ENCODE data around the gene ENAM.
"Not testable (repeated sequence)": the region's sequence is repeated elsewhere in the genome, so short reads cannot be mapped to it uniquely, and the experiment has no call there.

ENAM gene

DNA sequence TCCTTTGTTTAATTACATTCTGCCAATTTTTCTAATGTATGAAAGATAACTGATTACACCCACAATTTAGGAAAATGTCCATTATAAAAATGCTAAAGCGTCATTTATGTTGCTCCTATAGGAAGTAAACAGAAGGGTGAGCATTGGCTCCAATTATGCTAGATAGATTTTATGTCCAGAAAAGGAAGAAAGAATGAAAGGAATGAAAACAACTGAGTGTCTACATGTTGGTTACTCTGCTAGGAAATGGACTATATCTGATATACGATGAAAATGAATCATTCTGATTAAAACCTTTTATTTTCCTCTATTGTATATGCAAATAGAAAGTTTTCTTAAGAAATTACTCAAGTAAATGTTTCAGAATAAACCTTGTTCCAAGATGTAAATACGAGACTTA is 1.6 kb downstream of the ENAM start:
- Histone ChIP-seq H3K4me1 (ENCODE audit: control insufficient read depth, insufficient read depth, low read length) (no peaks in the 10 kb centered on the region), H3K27me3 (ENCODE audit: control insufficient read depth, insufficient read depth, low read length) (no peaks in the 10 kb centered on the region), H3K27ac (ENCODE audit: low read depth, low read length) (no peak overlapping the region), H3K9ac (ENCODE audit: low read length) (no peak overlapping the region), H3K36me3 (ENCODE audit: control insufficient read depth, insufficient read depth, low read length) (no peaks in the 10 kb centered on the region), H3K9me3 (ENCODE audit: control insufficient read depth, insufficient read depth, low read depth, low read length) (no peaks in the 10 kb centered on the region), H3K4me3 (ENCODE audit: low read depth, low read length) (no peak overlapping the region)

DNA sequence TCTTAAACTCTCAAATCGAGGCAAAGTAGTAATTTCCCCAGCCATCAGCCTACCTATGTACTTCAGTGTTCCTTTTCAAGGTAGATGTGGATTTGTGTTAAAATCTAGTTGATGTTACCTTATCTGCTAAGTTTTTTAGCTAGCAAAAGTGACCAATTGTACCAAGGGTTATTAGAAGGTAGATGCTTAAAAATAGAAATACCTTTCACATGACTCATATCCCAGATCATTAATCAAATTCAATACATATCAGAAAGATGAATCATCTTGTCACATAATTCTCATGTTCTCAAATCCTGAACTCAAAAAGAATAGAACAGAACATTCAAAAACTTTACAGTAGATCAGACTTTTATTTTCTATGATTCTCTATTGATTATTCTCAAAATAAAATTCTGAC is 3.5 kb downstream of the ENAM start:
- Histone ChIP-seq H3K4me1 (ENCODE audit: control insufficient read depth, insufficient read depth, low read length) (no peaks in the 10 kb centered on the region), H3K27ac (ENCODE audit: low read depth, low read length) (no peak overlapping the region), H3K36me3 (ENCODE audit: control insufficient read depth, insufficient read depth, low read length) (no peaks in the 10 kb centered on the region), H3K27me3 (ENCODE audit: control insufficient read depth, insufficient read depth, low read length) (no peaks in the 10 kb centered on the region), H3K9me3 (ENCODE audit: control insufficient read depth, insufficient read depth, low read depth, low read length) (no peaks in the 10 kb centered on the region), H3K4me3 (ENCODE audit: low read depth, low read length) (no peak overlapping the region), H3K9ac (ENCODE audit: low read length) (no peak overlapping the region)

DNA sequence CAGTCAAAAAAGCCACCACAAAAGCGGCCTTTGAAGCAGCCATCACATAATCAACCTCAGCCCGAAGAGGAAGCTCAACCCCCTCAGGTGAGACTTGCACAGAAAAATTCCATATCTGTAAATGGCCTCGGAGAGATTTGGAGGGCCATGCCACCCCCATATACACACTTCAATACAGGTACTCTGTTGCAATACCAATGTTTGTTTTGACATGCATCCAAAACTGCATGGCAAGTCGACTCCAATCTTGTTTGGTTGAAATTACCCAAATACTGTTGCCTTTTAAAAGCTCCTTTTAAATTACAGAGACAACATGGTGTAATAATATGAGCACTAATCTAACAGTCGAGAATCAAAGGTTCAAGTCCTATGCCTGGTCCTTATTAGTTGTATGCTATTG is 5.9 kb downstream of the ENAM start:
- Histone ChIP-seq H3K9ac (ENCODE audit: low read length) (no peak overlapping the region), H3K4me1 (ENCODE audit: control insufficient read depth, insufficient read depth, low read length) (no peaks in the 10 kb centered on the region), H3K27me3 (ENCODE audit: control insufficient read depth, insufficient read depth, low read length) (no peaks in the 10 kb centered on the region), H3K27ac (ENCODE audit: low read depth, low read length) (no peak overlapping the region), H3K4me3 (ENCODE audit: low read depth, low read length) (no peak overlapping the region), H3K9me3 (ENCODE audit: control insufficient read depth, insufficient read depth, low read depth, low read length) (no peaks in the 10 kb centered on the region), H3K36me3 (ENCODE audit: control insufficient read depth, insufficient read depth, low read length) (no peaks in the 10 kb centered on the region)

DNA sequence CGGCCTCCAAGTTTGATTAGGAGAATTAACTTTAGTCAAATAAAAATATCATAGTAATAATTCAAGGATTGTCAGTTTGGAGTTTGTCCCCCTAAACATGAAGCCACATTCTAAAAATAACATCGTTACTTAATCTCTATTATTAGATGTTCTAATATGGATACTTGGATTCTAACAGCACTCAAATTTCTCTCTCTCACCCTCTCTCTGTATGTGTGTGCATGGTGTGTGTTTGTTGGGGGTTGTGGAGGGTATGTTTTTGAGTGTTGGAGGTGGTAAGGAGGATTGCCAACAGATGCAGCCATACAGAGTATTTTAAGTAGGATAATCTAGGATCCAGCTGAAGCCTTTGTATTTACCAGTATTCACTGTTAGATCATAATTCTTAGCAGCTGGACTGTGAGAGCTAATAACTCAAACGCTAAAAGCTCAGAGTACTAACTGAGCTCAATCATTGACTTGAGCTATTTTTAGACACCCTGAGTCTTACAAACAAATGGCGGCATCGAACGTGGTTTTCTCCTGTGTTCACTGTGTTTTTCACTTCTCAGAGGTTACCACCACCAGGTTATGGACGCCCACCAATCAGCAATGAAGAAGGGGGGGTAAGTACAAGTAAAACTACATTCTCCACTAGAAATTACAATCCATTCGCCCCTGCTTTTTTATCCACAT is 8.8 kb downstream of the ENAM start:
- Histone ChIP-seq H3K36me3 (ENCODE audit: control insufficient read depth, insufficient read depth, low read length) (no peaks in the 10 kb centered on the region), H3K9me3 (ENCODE audit: control insufficient read depth, insufficient read depth, low read depth, low read length) (no peaks in the 10 kb centered on the region), H3K27me3 (ENCODE audit: control insufficient read depth, insufficient read depth, low read length) (no peaks in the 10 kb centered on the region), H3K9ac (ENCODE audit: low read length) (no peak overlapping the region), H3K4me1 (ENCODE audit: control insufficient read depth, insufficient read depth, low read length) (no peaks in the 10 kb centered on the region), H3K27ac (ENCODE audit: low read depth, low read length) (no peak overlapping the region), H3K4me3 (ENCODE audit: low read depth, low read length) (no peak overlapping the region)

DNA sequence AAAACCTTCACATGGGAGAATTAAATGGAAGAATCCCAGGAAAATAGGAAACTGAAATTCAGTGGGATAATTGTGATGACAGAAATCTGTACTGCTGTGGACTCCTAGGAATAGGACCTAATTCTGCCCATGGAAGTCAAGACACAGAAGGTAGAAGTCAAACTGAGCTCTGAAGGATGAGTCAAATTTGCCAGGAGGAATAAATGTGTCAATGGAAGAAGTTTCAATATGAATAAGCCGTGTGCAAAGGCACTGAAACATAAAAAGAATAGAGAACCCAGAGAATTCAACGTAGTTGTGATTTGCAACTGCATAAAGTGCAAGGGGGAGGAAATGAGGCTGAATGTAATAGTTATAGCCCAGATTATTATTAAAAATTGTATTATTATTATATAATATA is 11.6 kb downstream of the ENAM start:
- H3K4me3 ChIP-seq (ENCODE audit: low read depth, low read length), result no peak overlapping the region
- no peak overlapping the region for H3K9ac ChIP-seq (ENCODE audit: low read length)
- H3K9me3 ChIP-seq (ENCODE audit: control insufficient read depth, insufficient read depth, low read depth, low read length), result no peaks in the 10 kb centered on the region
- no peaks in the 10 kb centered on the region for H3K4me1 ChIP-seq (ENCODE audit: control insufficient read depth, insufficient read depth, low read length)
- no peaks in the 10 kb centered on the region for H3K36me3 ChIP-seq (ENCODE audit: control insufficient read depth, insufficient read depth, low read length)
- H3K27ac ChIP-seq (ENCODE audit: low read depth, low read length), result no peak overlapping the region
- H3K27me3 ChIP-seq (ENCODE audit: control insufficient read depth, insufficient read depth, low read length), result no peaks in the 10 kb centered on the region

DNA sequence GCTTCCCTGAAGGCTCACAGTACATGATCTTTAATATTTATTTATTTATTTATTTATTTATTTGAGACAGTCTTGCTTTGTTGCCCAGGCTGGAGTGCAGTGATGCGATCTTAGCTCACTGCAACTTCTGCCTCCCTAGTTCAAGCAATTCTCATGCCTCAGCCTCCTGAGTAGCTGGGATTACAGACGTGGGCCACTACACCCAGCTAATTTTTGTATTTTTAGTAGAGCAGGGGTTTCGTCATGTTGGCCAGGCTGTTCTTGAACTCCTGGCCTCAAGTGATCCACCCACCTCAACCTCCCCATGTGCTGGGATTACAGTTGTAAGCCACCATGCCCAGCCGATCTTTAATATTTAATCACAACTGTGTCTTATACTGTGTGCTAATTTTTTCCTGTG is 22.2 kb downstream of the ENAM start:
- not testable (repeated sequence) for H3K27ac ChIP-seq (ENCODE audit: low read depth, low read length); H3K27me3 ChIP-seq (ENCODE audit: control insufficient read depth, insufficient read depth, low read length); H3K9me3 ChIP-seq (ENCODE audit: control insufficient read depth, insufficient read depth, low read depth, low read length); H3K4me1 ChIP-seq (ENCODE audit: control insufficient read depth, insufficient read depth, low read length); H3K4me3 ChIP-seq (ENCODE audit: low read depth, low read length); H3K36me3 ChIP-seq (ENCODE audit: control insufficient read depth, insufficient read depth, low read length); H3K9ac ChIP-seq (ENCODE audit: low read length)

DNA sequence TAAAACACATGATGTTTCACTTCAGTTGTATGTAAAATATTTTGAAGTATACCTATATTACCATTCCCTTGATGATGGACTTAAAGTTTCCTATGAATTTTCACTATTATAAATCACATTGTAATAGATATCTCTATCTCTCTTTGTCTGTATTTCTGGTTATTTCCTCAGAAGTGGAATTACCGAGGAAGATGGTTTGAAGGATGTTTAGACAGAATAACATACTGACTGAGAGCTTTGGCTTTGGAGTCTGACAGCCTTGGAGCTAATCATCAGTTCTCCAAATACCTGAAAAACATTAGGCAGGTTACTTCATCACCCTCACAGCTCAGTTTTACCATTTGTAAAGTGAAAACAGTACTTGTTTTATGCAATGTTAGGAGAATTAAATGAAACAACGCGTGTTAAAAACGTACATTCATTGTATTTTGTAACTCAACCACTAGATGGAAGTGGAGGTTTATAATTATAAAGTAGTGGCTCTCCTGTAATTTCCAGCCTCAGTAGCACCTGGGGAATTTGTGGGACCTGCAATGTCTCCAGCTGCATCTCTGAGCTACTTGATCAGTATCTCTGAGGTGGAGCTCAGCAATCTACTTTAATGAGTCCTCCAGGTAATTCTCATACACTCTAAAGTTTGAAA is 23.4 kb downstream of the ENAM start:
- Histone ChIP-seq H3K4me1 (ENCODE audit: control insufficient read depth, insufficient read depth, low read length) (no peaks in the 10 kb centered on the region), H3K27me3 (ENCODE audit: control insufficient read depth, insufficient read depth, low read length) (no peaks in the 10 kb centered on the region), H3K9me3 (ENCODE audit: control insufficient read depth, insufficient read depth, low read depth, low read length) (no peaks in the 10 kb centered on the region), H3K9ac (ENCODE audit: low read length) (no peak overlapping the region), H3K4me3 (ENCODE audit: low read depth, low read length) (no peak overlapping the region), H3K36me3 (ENCODE audit: control insufficient read depth, insufficient read depth, low read length) (no peaks in the 10 kb centered on the region), H3K27ac (ENCODE audit: low read depth, low read length) (no peak overlapping the region)

DNA sequence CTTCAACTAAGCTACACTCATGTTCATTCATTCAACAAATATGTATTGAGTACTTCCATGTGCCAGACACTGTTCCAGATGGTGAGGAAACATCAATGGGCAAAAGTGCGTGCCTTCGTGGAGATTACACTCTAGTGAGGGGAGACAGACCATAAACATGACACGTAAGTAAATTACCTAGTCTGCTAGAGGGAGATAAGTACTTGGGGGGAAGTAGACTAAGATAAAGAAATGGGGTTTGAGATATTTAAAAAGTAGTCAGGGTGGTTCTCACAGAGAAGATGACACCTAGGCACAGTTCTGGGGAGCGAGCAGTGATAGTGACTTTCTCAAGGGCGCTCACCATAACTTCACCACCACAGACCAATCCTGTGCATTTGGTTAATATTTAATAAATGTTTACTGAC is 26.1 kb downstream of the ENAM start:
- no peaks in the 10 kb centered on the region for H3K36me3 ChIP-seq (ENCODE audit: control insufficient read depth, insufficient read depth, low read length)
- H3K4me3 ChIP-seq (ENCODE audit: low read depth, low read length), result no peak overlapping the region
- H3K4me1 ChIP-seq (ENCODE audit: control insufficient read depth, insufficient read depth, low read length), result no peaks in the 10 kb centered on the region
- H3K9ac ChIP-seq (ENCODE audit: low read length), result no peak overlapping the region
- no peak overlapping the region for H3K27ac ChIP-seq (ENCODE audit: low read depth, low read length)
- H3K9me3 ChIP-seq (ENCODE audit: control insufficient read depth, insufficient read depth, low read depth, low read length), result no peaks in the 10 kb centered on the region
- H3K27me3 ChIP-seq (ENCODE audit: control insufficient read depth, insufficient read depth, low read length), result no peaks in the 10 kb centered on the region

DNA sequence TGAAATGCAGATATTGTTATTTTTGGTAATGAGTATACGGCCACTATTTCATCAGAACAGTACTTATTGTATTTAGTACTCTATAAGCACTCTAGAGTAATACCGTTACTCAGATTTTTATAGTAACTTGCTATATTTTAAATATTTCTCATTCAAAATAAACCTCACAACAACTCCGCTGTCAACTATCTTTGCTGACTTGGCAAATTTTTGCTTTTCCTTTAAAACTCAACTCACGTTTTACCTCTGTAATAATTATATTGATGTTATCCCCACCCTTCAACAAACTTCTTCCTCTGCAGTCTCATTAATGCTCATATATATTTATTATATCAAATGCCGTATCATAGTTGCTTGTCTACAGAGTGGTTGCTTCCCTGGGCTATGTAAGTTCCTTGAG is 28.8 kb downstream of the ENAM start:
- Histone ChIP-seq H3K4me1 (ENCODE audit: control insufficient read depth, insufficient read depth, low read length) (no peaks in the 10 kb centered on the region), H3K9me3 (ENCODE audit: control insufficient read depth, insufficient read depth, low read depth, low read length) (no peaks in the 10 kb centered on the region), H3K4me3 (ENCODE audit: low read depth, low read length) (no peak overlapping the region), H3K27me3 (ENCODE audit: control insufficient read depth, insufficient read depth, low read length) (no peaks in the 10 kb centered on the region), H3K9ac (ENCODE audit: low read length) (no peak overlapping the region), H3K36me3 (ENCODE audit: control insufficient read depth, insufficient read depth, low read length) (no peaks in the 10 kb centered on the region), H3K27ac (ENCODE audit: low read depth, low read length) (no peak overlapping the region)

DNA sequence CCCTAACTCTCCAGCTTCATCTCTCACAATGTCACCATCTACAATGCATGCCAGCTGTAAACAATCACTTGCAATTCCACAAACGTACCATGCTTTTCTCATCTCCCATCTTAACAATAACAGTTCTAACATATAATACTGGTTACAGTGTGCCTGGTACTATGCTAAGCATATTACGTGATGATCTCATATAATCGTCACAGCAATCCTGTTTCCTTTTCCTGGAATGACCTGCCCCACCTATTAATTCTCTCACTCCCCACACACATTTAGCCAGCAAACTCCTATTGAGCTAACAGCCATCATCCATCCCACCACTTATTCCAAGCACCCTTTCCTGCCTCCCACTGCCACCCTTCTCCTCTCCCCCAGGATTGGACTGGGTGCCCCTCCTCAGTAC is 29.9 kb downstream of the ENAM start:
- H3K27ac ChIP-seq (ENCODE audit: low read depth, low read length), result no peak overlapping the region
- H3K9ac ChIP-seq (ENCODE audit: low read length), result no peak overlapping the region
- H3K4me1 ChIP-seq (ENCODE audit: control insufficient read depth, insufficient read depth, low read length), result no peaks in the 10 kb centered on the region
- H3K9me3 ChIP-seq (ENCODE audit: control insufficient read depth, insufficient read depth, low read depth, low read length), result no peaks in the 10 kb centered on the region
- no peaks in the 10 kb centered on the region for H3K36me3 ChIP-seq (ENCODE audit: control insufficient read depth, insufficient read depth, low read length)
- no peaks in the 10 kb centered on the region for H3K27me3 ChIP-seq (ENCODE audit: control insufficient read depth, insufficient read depth, low read length)
- H3K4me3 ChIP-seq (ENCODE audit: low read depth, low read length), result no peak overlapping the region

DNA sequence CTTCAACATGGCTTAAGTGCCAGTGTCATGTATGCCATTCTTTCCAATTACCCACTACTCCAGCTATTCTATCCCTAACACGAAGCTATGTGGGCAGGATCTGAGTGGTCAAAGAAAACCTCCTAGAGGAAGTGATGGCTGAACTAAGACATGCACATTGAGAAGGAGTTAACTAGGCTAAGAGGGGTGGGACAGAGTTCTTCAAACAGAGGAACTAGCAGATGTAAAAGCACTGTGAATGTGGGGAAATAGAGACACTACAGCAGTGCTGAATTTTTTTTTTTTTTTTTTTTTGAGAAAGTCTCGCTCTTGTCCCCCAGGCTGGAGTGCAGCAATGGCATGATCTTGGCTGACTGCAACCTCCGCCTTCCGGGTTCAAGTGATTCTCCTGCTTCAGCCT is 31.6 kb downstream of the ENAM start:
- Histone ChIP-seq H3K27ac (ENCODE audit: low read depth, low read length) (no peak overlapping the region), H3K4me3 (ENCODE audit: low read depth, low read length) (no peak overlapping the region), H3K9ac (ENCODE audit: low read length) (no peak overlapping the region), H3K9me3 (ENCODE audit: control insufficient read depth, insufficient read depth, low read depth, low read length) (no peaks in the 10 kb centered on the region), H3K4me1 (ENCODE audit: control insufficient read depth, insufficient read depth, low read length) (no peaks in the 10 kb centered on the region), H3K27me3 (ENCODE audit: control insufficient read depth, insufficient read depth, low read length) (no peaks in the 10 kb centered on the region), H3K36me3 (ENCODE audit: control insufficient read depth, insufficient read depth, low read length) (no peaks in the 10 kb centered on the region)

All from HUES6 (cell line).